Chondrocyte (in vitro differentiated cells): ENCODE results near the gene AUTS2. TPM values are rescaled to one million over a fixed set of nuclear protein-coding genes. Genes with fewer than 3 reads are reported as not detected.

ENCODE experiments used
- DNase-seq: peaks from one replicate; pipeline ENCODE4 v3.0.0; 2021; ENCODE audit warnings: mixed read lengths, low spot score
- H3K27ac Mint-ChIP-seq: one replicate; pipeline ENCODE4 v1.8.0; 2021; ENCODE audit warnings: mild to moderate bottlenecking, moderate library complexity, mixed read lengths; ENCODE audit not compliant: unreplicated experiment
- H3K27me3 Mint-ChIP-seq: 2 replicates; pipeline ENCODE4 v1.8.0; 2021; ENCODE audit warnings: low read depth, mixed read lengths
- H3K36me3 Mint-ChIP-seq: 2 replicates; pipeline ENCODE4 v1.8.0; 2021; ENCODE audit warnings: low read depth, mixed read lengths
- H3K4me1 Mint-ChIP-seq: 2 replicates; pipeline ENCODE4 v1.8.0; 2021; ENCODE audit warnings: low read depth, mild to moderate bottlenecking, mixed read lengths
- H3K4me3 Mint-ChIP-seq: one replicate; pipeline ENCODE4 v1.8.0; 2021; ENCODE audit warnings: mild to moderate bottlenecking, moderate library complexity, mixed read lengths; ENCODE audit not compliant: unreplicated experiment
- H3K9me3 Mint-ChIP-seq: 2 replicates; pipeline ENCODE4 v1.8.0; 2021; ENCODE audit warnings: low read depth, mixed read lengths
- CTCF ChIP-seq: fragments of 200-600 bp; sonication (generic); IDR thresholded peaks from 2 replicates; pipeline ENCODE4 v1.5.0; 2021; ENCODE audit warnings: antibody characterized with exemption, mild to moderate bottlenecking, moderate library complexity
- total RNA-seq: library from RNA; stranded (reverse); gene quantifications from 3 replicates; pipeline ENCODE4 v1.2.1, GENCODE V29; 2021

AUTS2 gene
- total RNA-seq, 1 donor from 2014 or later = 31.5 TPM

- no peak overlapping the region for H3K27ac Mint-ChIP-seq
- no peak for DNase-seq
- no peaks in the 10 kb centered on the region for H3K27me3 Mint-ChIP-seq
- H3K36me3 Mint-ChIP-seq = no peaks in the 10 kb centered on the region
- TF ChIP-seq CTCF = no peak
- no peak overlapping the region for H3K4me3 Mint-ChIP-seq
- H3K9me3 Mint-ChIP-seq = no peaks in the 10 kb centered on the region
- H3K4me1 Mint-ChIP-seq = peaks cover 18% of the 10 kb centered on the region
Measured at GRCh38 chr7:70406950-70407209, 808.6 kb downstream of the AUTS2 start.

- no peak overlapping the region for H3K27ac Mint-ChIP-seq
Measured at GRCh38 chr7:70408477-70408876, 810.2 kb downstream of the AUTS2 start.

GRCh38 chr7:70408891-70409290, 810.6 kb downstream of the AUTS2 start:
- Mint-ChIP-seq H3K27me3 (no peaks in the 10 kb centered on the region), H3K9me3 (no peaks in the 10 kb centered on the region), H3K4me3 (no peak overlapping the region), H3K4me1 (peaks cover 14% of the 10 kb centered on the region), H3K27ac (no peak overlapping the region), H3K36me3 (no peaks in the 10 kb centered on the region)
- DNase-seq = no peak
- TF ChIP-seq CTCF = no peak

More at GRCh38 chr7:70408477-70408876, 810.2 kb downstream of the AUTS2 start:
- H3K4me1 Mint-ChIP-seq = peaks cover 17% of the 10 kb centered on the region
- H3K27me3 Mint-ChIP-seq = no peaks in the 10 kb centered on the region
- DNase-seq = no peak
- no peaks in the 10 kb centered on the region for H3K9me3 Mint-ChIP-seq
- H3K36me3 Mint-ChIP-seq = no peaks in the 10 kb centered on the region
- TF ChIP-seq CTCF = no peak
- H3K4me3 Mint-ChIP-seq = no peak overlapping the region

GRCh38 chr7:70410134-70410750, 812.0 kb downstream of the AUTS2 start:
- Mint-ChIP-seq H3K27me3 (no peaks in the 10 kb centered on the region), H3K27ac (no peak overlapping the region), H3K4me1 (peaks cover 9% of the 10 kb centered on the region), H3K4me3 (no peak overlapping the region), H3K36me3 (peaks cover 4% of the 10 kb centered on the region), H3K9me3 (no peaks in the 10 kb centered on the region)
- TF ChIP-seq CTCF = no peak
- DNase-seq = no peak

GRCh38 chr7:70414368-70414767, 816.1 kb downstream of the AUTS2 start:
- H3K27ac Mint-ChIP-seq = no peak overlapping the region
- peaks cover 4% of the 10 kb centered on the region for H3K36me3 Mint-ChIP-seq
- no peak for DNase-seq
- no peaks in the 10 kb centered on the region for H3K9me3 Mint-ChIP-seq
- no peak overlapping the region for H3K4me3 Mint-ChIP-seq
- H3K4me1 Mint-ChIP-seq = no peaks in the 10 kb centered on the region
- TF ChIP-seq CTCF = no peak
- no peaks in the 10 kb centered on the region for H3K27me3 Mint-ChIP-seq
